Cardiac muscle cell (in vitro differentiated cells and primary cell): ENCODE results near the gene SPOCK2. TPM values are rescaled to one million over a fixed set of nuclear protein-coding genes. Genes with fewer than 3 reads are reported as not detected.

Experiments
- DNase-seq, 2 donors: peaks; one replicate each; pipeline versions ENCODE4 v3.0.0 to v3.0.0-alpha.2; 2010 to 2017; ENCODE audit warnings: low read depth in 1 of 2, low spot score in 1 of 2
- H3K27ac ChIP-seq: fragments of 200-600 bp; sonication (generic); 2 replicates; pipeline ENCODE4 v1.5.1; 2016
- H3K27me3 ChIP-seq: fragments of 200-600 bp; sonication (generic); 2 replicates; pipeline ENCODE4 v1.6.0; 2016; ENCODE audit warnings: control low read depth
- H3K36me3 ChIP-seq: fragments of 200-600 bp; sonication (generic); 2 replicates; pipeline ENCODE4 v1.5.1; 2016; ENCODE audit warnings: control low read depth
- H3K4me1 ChIP-seq: fragments of 200-600 bp; sonication (generic); 2 replicates; pipeline ENCODE4 v1.8.1; 2017; ENCODE audit warnings: low read depth, mild to moderate bottlenecking, mixed run types
- H3K4me3 ChIP-seq: fragments of 200-600 bp; sonication (generic); 2 replicates; pipeline ENCODE4 v1.5.1; 2016; ENCODE audit warnings: mild to moderate bottlenecking
- H3K9me3 ChIP-seq: fragments of 200-600 bp; sonication (generic); 2 replicates; pipeline ENCODE4 v1.5.1; 2017; ENCODE audit warnings: low read depth, mild to moderate bottlenecking, control low read depth
- polyA plus RNA-seq: library from polyadenylated mRNA; unstranded; fragments of >200 nt; fragmentation: Nextera tagmentation; extraction: Ambion mirVana; gene quantifications from 2 replicates; pipeline ENCODE4 v1.2.1, GENCODE V29; 2016
- total RNA-seq: library from RNA; depleted of rRNA; stranded (reverse); fragments of >200 nt; gene quantifications from 2 replicates; pipeline ENCODE4 v1.2.3, GENCODE V29; 2016
- TF ChIP-seq, protein P1 (sequence below): IDR thresholded peaks from 2 replicates; pipeline ENCODE4 v1.5.1; 2012; ENCODE audit warnings: low read depth, mild to moderate bottlenecking, low read length

SPOCK2 gene
- total and polyA plus RNA-seq, 2 experiments from 2014 or later, result 3.9 to 5.0 TPM

DNA sequence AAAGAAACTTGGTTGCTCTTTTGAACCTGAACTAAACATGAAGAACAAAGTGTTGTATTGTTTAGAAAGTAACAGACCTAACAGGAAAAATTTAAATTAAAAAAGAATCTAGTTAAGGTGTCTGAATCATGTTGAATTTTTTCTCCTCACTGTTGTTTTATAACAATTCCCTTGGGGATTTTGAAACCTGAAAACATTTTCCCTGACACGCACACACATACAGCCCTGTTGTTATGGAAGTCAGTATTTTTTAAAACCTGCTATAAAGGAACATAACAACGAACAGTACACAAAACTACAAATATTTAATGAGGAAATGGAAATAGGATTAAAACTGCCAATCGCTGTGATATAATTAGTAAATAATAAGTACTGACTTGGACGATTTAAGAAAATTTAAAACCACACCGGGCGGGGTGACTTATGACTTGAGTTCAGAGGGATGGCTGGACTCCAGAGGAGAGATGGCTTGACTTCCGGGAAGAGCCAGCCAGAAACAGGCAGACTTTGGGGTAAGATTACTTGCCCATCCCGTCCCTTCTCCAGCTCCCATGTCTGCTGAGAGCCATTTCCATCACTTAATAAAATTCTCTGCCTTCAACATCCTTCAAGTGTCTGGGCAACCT, 16.2 kb upstream of the SPOCK2 start:
- Histone ChIP-seq H3K36me3 (peaks cover 2% of the 10 kb centered on the region), H3K27me3 (no peaks in the 10 kb centered on the region), H3K9me3 (no peaks in the 10 kb centered on the region), H3K27ac (no peak overlapping the region), H3K4me3 (no peak overlapping the region), H3K4me1 (peaks cover 12% of the 10 kb centered on the region)
- no peak for DNase-seq
- TF ChIP-seq, protein P1, sequence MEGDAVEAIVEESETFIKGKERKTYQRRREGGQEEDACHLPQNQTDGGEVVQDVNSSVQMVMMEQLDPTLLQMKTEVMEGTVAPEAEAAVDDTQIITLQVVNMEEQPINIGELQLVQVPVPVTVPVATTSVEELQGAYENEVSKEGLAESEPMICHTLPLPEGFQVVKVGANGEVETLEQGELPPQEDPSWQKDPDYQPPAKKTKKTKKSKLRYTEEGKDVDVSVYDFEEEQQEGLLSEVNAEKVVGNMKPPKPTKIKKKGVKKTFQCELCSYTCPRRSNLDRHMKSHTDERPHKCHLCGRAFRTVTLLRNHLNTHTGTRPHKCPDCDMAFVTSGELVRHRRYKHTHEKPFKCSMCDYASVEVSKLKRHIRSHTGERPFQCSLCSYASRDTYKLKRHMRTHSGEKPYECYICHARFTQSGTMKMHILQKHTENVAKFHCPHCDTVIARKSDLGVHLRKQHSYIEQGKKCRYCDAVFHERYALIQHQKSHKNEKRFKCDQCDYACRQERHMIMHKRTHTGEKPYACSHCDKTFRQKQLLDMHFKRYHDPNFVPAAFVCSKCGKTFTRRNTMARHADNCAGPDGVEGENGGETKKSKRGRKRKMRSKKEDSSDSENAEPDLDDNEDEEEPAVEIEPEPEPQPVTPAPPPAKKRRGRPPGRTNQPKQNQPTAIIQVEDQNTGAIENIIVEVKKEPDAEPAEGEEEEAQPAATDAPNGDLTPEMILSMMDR, result no peak

DNA sequence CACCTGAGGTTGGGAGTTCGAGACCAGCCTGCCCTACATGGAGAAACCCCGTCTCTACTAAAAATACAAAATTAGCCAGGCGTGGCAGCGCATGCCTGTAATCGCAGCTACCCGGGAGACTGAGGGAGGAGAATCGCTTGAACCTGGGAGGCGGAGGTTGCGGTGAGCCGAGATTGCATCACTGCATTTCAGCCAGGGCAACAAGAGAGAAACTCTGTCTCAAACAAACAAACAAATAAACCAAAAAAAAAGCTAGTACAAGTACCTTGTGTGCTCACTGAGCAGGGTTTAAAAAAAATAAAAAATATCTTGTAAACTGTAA, 11.2 kb upstream of the SPOCK2 start:
- Histone ChIP-seq H3K4me3 (no peak overlapping the region), H3K27ac (no peak overlapping the region), H3K36me3 (peaks cover 2% of the 10 kb centered on the region), H3K4me1 (peaks cover 27% of the 10 kb centered on the region), H3K9me3 (no peaks in the 10 kb centered on the region), H3K27me3 (no peaks in the 10 kb centered on the region)
- TF ChIP-seq, protein P1, result no peak
- DNase-seq, result no peak

DNA sequence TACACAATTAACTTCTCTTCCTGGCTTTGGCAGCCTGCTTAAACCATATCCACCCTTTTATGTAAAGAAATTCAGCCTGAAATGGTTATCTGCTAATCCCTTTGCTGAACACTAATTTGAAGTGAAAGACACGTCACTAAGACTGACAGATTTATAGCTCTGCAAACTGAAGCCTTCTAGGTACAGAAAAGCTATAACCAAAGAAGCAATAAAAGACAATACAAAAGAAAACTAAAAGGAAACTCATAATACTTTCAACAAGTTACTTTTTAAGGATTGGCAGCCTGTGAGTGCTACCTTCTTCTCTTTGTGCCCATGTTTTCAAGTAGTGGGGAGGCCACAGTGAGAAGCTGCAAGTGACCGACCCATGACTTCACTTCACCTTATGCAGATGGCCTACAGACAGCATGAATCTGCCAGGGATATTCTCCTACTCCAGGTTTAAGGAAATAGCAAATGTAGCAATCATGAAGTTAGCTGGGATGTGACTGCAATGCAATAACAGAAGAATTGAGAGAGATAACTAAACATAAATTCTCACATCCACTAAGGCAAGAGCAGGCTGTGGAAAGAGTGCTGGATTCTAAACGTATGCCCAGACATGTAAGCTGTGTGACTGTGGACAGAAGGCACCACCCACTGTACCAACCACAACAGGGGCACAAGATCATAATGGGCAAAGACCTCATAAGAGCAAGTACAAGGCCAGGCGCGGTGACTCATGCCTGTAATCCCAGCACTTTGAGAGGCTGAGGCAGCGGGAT, 10.7 kb upstream of the SPOCK2 start:
- Histone ChIP-seq H3K9me3 (no peaks in the 10 kb centered on the region), H3K27me3 (no peaks in the 10 kb centered on the region), H3K4me3 (no peak overlapping the region), H3K4me1 (peaks cover 27% of the 10 kb centered on the region), H3K36me3 (peaks cover 2% of the 10 kb centered on the region), H3K27ac (peak overlapping the region; percentile 39)
- TF ChIP-seq, protein P1, result no peak
- DNase-seq, result no peak

DNA sequence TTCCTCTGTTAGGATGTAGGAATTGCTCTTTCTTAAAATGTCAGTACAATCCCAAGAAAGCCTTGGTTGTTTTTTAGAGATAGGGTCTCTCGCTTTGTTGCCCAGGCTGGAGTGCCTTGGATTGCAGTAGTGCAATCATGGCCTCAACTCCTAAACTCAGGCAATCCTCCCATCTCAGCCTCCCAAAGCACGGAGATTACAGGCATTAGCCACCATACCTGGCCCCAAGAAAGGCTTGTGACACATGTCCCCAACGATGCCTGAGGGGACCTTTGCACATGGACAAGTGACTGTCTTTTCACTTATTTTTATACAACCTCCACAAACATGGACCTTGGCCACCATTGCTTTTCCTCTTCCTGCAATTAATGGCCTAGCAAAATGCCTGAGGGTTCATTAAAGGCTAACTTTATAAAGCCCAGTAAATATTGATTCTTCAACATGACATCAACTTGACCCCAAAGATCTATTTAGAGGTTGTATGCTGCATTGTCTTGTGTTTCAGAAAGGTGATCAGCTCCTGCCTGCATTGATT, 10.0 kb upstream of the SPOCK2 start:
- DNase-seq, result no peak
- Histone ChIP-seq H3K9me3 (no peaks in the 10 kb centered on the region), H3K4me1 (peaks cover 27% of the 10 kb centered on the region), H3K27ac (peak overlapping the region; percentile 39), H3K27me3 (no peaks in the 10 kb centered on the region), H3K36me3 (no peaks in the 10 kb centered on the region), H3K4me3 (no peak overlapping the region)
- TF ChIP-seq, protein P1, result no peak

DNA sequence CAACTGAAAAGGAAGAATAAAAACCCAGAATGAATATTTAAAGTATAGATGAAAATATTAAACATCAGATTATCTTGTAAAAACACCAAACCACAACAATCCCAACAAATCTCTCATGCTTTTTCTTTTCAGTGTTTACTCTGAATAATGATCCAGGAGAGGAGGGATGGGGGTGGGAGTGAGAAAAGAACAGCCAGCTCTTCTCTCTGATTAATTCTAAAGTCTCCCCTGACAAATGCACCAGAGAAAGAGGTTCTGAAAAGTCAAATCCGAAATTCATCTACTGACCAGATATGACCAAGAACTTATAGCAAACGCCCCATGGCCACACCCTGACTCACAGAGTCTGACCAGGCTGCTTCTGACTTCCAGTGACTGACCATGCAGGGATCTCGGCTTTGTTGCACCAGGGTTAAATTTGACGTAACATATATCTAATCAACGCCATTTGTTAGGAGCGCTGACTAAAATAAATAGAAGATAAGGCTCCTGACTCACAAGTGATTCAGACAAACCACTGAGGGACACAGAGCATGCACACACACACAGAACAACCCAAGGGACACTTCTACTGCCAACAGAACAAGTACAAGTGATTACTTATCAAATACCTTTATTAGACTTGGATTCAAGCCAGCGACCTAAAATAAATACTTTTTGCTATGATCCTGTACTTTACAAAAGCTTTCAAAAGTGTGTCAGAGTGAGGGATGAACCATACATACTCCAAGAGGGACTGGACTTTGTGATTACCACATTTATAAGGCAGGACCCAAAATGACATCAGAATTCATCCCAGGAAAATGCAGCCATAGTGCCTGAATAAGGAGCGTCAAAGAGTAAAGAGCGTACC, 9.3 kb upstream of the SPOCK2 start:
- no peaks in the 10 kb centered on the region for H3K27me3 ChIP-seq
- peaks cover 27% of the 10 kb centered on the region for H3K4me1 ChIP-seq
- H3K36me3 ChIP-seq, result no peaks in the 10 kb centered on the region
- H3K9me3 ChIP-seq, result no peaks in the 10 kb centered on the region
- H3K27ac ChIP-seq, result peak overlapping the region; percentile 35
- DNase-seq, result peak in 1 of 2 donors; percentile 97
- TF ChIP-seq, protein P1, result no peak
- H3K4me3 ChIP-seq, result no peak overlapping the region
